Activated CD4-positive, CD25-positive, alpha-beta regulatory T cell treated with anti-CD3 and anti-CD28 coated beads, Interleukin-2, amount 50 U/mL, for 72 hours (primary cell): ENCODE results near the gene RNF180.
"Not testable (repeated sequence)": the region's sequence is repeated elsewhere in the genome, so short reads cannot be mapped to it uniquely, and the experiment has no call there.

Experiments
- DNase-seq: peaks from one replicate; pipeline ENCODE4 v3.0.0; 2021

The RNF180 gene

GRCh38 chr5:64286381-64286780, 120.7 kb downstream of the RNF180 start:
- no peak for DNase-seq

GRCh38 chr5:64288496-64288895, 122.9 kb downstream of the RNF180 start:
- not testable (repeated sequence) for DNase-seq

DNA sequence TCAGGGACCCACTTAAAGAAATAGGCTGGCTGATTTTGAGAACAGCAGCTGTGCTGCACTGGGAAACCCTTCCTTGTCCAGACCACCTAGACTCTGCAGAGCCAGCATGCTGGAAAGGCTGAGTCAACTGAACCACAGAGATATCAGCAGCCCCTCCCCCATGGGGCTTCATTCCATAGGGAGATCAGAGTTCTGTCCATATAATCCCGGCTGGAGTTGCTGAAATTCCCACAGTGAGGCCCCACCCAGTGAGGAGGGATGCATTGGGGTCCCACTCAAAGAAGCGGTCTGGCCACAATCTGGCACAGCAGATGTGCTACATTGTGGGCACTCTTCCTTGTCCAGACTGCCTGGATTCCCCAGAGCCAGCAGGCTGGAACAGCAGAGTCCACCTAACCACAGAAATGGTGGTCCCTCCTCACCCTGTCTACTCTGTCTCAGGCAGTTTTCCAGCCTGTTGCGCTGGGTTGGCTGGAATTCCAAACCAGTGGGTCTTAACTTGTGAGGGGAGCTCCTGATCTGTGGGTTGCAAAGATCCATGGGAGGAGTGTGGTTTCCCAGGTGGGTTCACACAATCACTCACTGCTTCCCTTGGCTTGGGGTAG, 127.1 kb downstream of the RNF180 start:
- no peak for DNase-seq

GRCh38 chr5:64295101-64295500, 129.5 kb downstream of the RNF180 start:
- DNase-seq = no peak

DNA sequence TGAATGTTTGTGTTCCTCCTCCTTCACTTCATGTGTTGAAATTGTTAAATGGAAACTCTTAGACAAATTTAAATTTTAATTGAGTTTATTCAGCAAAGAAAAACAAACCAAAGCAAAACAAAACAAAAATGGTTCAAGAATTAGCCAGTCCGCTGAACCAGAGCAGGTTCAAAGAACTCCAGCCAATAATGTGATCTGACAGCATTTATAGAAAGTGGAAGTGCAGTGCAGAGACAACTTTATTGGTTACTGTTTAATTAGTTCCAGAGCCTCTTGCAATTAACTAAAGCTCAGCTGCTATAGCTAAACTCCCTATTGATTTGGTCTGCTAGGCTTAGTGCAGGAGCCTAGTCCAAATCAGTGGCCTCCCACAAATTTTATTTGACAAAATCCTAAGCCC, 132.9 kb downstream of the RNF180 start:
- no peak for DNase-seq

DNA sequence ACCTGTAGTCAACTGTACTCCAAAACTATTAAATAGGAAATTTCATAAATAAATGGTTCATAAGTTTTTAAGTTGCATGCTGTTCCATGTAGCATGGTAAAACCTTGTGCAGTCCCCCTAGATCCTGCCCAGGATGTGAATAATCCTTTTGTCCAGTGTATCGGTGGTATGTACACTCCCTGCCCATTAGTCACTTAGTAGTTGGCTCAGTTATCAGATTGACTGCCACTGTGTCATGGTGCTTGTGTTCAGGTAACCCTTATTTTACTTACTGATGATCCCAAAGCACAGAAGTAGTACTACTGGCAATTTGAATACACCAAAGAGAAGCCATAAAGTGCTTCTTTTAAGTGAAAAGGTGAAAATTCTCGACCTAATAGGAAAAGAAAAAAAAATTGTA, 134.2 kb downstream of the RNF180 start:
- DNase-seq = no peak

DNA sequence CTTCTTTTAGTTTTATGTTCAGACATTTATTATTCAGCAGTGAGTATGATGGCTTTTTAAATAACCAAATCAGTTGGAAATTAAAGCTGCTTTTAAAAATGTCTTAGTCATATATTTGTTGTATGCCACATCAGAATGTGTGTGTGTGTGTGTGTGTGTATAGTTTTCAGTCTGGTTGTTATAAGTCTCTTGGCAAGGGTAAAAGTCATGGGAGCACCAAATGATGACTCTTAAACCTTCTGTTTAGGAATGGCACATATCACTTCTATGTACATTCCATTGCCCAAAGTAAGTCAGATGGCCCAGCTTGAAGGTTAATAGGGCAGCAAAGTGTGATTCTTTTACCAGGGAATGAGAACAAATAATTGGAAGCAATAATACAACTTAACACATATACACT, 135.9 kb downstream of the RNF180 start:
- DNase-seq = no peak

DNA sequence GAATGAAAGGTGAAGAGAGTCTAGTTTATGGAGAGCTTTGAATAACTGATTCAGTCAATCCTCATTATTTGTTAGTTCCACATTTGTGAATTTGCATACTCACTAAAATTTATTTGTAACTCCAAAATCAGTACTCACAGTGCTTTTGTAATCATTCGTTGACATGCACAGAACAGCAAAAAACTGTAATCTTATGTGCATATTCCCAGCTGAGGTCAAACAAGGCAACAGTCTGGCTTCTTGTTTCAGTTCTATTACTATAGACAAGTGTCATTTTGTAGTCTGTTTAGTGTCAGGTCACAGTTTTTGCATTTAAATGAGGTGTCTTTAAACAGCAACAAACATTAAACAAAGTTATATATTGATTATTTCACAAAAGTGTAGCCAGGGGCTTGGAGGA, 142.5 kb downstream of the RNF180 start:
- DNase-seq = no peak

DNA sequence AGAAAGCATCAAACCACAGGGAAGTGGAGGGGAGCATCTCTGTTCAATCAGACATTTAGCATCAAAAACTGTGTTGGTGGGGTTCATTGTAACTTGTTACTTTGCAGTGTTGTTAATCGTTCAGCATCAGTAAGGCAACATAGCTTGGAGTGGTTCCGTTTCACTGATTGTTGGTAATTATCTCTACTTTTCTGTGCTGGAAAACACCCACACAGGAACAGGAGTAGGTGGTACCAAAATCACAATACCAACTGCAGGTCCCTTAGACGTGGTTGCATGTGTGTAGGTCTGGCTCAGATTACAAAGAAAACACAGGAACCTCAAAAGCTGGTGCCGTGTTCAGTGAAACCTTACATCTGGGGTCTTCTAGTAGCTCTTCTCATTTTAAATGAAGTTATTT, 146.8 kb downstream of the RNF180 start:
- no peak for DNase-seq

- DNase-seq = no peak
Measured at GRCh38 chr5:64315778-64316177, 150.1 kb downstream of the RNF180 start.

- DNase-seq = no peak
Measured at GRCh38 chr5:64318175-64318574, 152.5 kb downstream of the RNF180 start.

DNA sequence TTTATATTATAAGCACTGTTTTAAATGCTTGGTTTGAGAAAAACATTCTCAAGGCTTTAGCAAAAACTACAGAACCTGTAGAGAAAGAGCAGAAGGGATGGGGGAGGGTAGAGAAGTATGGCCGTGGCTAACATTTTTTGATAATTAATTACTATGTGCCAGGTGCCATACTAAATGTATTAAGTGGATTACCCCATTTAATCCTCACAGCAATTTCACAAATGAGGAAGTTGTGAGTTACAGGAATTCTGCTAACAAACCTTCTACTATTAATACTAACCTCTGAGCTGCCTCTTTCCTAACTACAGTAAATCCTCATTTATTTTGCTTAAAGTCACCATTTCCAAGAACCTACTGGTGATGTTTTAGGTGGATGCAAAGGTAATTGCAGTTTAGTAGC, 157.9 kb downstream of the RNF180 start:
- no peak for DNase-seq

DNA sequence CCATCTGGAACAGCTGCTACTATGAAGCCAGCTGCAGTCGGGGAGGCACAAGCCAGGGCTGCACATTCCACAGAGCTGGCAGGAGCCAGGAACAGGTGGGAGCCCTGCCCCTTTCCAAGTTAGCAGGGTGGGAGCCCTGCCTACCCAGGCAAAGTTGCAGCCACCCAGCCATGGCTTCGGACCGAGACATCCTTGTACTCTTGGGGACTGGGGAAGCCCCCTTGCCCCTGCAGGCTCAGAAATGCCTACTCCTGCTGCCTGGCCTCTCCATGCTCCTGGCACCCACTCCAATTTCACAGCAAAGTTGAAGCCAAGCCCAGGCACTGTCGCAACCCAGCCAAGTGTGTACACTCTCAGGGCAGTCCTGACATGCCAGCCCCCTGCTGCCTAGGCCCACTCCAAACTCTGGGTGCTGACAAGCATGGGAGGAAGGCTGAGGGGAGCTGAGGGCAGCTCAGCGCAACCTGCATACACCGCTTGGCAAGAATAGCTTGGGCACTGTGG, 165.1 kb downstream of the RNF180 start:
- no peak for DNase-seq

DNA sequence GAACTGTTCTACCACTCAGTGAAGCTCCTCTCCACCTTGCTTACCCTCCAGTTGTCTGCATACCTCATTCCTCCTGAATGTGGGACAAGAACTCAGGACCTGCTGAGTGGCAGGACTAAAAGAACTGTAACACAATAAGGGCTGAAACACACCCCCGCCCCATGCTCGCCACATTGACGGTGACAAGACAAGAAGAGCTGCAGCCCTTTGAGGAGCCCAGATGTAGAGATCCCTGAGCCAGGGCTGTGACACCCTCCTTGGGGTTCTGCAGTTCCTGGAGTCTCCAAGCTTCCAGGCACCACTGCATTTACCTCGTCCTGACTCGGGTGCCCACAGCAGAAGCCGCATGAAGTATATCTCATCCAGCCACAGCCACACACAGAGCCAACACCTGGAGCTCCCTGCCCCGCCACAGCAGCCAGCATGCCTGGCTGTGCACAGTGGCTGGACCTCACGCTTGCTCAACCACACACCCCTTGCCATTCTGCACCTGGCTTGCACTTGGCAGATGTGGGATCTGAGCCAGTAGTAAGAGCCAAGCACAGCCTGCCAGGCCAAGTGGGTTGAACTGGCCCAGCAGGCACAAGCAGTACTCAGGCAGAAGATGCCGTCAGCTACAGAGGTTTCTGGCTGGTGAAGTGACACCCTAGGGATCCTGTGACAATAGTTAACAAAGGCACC, 166.1 kb downstream of the RNF180 start:
- no peak for DNase-seq

- DNase-seq = no peak
Measured at GRCh38 chr5:64333886-64334285, 168.2 kb downstream of the RNF180 start.

DNA sequence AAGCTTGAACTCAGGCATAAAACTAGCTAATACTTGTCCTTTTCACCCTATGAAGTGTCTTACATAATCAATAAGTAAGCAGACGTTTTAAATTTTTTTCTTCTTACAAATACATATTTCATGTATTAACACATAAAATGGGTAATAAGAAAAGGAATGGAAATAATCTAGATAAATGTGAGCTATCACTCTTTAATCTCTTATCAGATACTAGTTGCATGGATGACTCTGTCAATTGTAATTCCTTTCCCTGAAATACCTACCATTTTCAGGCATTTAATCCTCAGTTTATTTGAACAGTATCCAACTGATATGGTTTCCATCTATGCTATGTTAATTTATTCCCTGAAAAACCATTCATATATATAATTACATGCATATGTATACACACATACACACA, 174.1 kb downstream of the RNF180 start:
- no peak for DNase-seq

DNA sequence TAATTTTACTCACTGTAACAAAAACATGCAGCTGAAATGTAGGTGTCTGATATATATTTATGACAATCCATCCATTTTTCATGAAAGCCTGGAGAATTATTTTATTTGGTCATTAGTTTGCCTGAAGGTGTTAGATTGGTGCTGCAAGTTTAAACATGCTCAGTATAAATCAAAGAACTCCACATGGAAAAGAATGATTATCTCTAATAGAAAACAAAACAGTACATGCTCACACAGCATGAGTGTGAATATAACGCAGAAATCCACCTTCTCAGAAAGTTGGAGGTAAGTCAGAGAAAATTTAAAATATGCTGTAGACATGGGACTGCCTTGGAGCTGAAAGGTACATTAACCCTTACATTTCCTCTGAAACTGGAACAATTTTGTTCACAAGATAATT, 174.7 kb downstream of the RNF180 start:
- no peak for DNase-seq

DNA sequence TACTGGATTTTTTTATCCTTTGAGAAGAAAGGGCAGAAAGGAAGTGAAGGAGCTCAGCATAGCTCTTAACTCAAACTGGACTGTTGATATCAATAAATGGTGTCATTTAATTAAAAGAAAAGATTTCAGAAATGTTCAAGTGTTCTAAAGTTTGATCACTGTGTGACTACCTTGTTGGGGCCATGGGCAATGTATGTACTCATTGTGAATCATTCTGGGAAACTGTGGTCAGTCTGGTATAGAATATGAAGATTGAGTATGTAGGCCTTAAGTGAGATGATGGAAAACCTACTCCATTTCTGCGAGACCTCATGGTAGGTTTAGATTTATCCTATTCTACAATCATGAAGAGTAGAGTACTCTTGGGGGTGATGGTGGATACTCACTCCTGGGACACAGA, 175.7 kb downstream of the RNF180 start:
- DNase-seq = no peak

DNA sequence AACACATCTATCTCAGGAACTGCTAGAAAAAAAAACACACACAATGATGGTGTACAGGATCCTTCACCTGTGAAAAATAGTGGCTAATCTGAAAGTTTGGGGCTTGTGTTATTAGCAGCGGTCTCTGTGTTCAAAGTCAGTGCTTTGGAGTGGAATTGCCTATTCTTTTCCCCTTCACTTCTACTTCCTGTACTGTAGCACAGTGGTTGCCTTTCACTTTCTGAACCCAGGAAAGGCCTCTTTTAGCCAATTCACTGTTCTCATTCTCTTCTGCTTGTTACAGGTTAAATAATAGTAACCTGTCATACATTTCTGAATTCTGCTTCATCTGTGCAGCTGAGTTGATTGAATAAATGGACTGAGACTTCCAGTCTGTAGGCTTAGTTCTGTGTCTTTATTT, 178.9 kb downstream of the RNF180 start:
- DNase-seq = no peak

- DNase-seq = no peak
Measured at GRCh38 chr5:64347309-64347708, 181.7 kb downstream of the RNF180 start.

GRCh38 chr5:64364426-64364825, 198.8 kb downstream of the RNF180 start:
- DNase-seq = no peak

- no peak for DNase-seq
Measured at GRCh38 chr5:64384765-64385164, 219.1 kb downstream of the RNF180 start.

- no peak for DNase-seq
Measured at GRCh38 chr5:64397552-64397951, 231.9 kb downstream of the RNF180 start.

DNA sequence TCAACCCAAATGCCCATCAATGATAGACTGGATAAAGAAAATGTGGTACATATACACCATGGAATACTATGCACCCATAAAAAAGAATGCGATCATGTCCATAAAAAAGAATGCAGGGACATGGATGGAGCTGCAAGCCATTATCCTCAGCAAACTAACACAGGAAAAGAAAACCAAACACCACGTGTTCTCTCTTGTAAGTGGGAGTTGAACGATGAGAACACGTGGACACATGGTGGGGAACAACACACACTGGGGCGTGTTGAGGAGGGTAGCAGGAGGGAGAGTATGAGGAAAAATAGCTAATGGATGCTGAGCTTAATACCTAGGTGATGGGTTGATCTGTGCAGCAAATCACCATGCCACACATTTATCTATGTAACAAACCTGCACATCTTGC, 233.1 kb downstream of the RNF180 start:
- not testable (repeated sequence) for DNase-seq
